Endothelial cell of umbilical vein (primary cell): ENCODE data around the gene TENT4B. TPM values are rescaled to one million over a fixed set of nuclear protein-coding genes. Genes with fewer than 3 reads are reported as not detected.

Experiments
- BruUV-seq: library from RNA; stranded (reverse); fragments of 400-500 nt; replicated peaks from 2 replicates; lab custom pipeline; 2021; lab: Mats Ljungman, UMichigan
- CTCF ChIA-PET: fragments of 300-600, 350-600 bp; sonication (Branson Sonifier 250); formaldehyde crosslinking; loops from one replicate; lab custom pipeline; 2021; ENCODE audit warnings: antibody characterized with exemption, inconsistent platforms; lab: Charles Lee
- POLR2A ChIA-PET: fragments of 300-600, 350-600 bp; sonication (Branson Sonifier 250); formaldehyde crosslinking; loops from one replicate; lab custom pipeline; 2021; ENCODE audit warnings: antibody characterized with exemption, inconsistent platforms; lab: Charles Lee
- DNase-seq: peaks from one replicate; pipeline ENCODE4 v3.0.0-alpha.2; 2011; ENCODE audit warnings: low read depth, low spot score
- FAIRE-seq: peaks from 2 replicates; lab custom pipeline; 2011; peaks lifted over from hg19 to GRCh38; lab: Jason Lieb, UNC
- H2AFZ ChIP-seq: 2 replicates; pipeline ENCODE4 v1.6.0; 2012; ENCODE audit warnings: low read depth, low read length, control low read depth, inconsistent platforms
- H3K27ac ChIP-seq: 2 replicates; pipeline ENCODE4 v1.5.1; 2011; ENCODE audit warnings: low read depth, mild to moderate bottlenecking, control low read depth, low read length, moderate library complexity; ENCODE audit not compliant: insufficient read depth
- H3K27me3 ChIP-seq, 2 experiments: 2 replicates each; pipeline versions ENCODE4 v1.6.0 to v1.6.1; 2011; ENCODE audit warnings: low read length in 2 of 2, mixed read lengths in 1 of 2; ENCODE audit not compliant: control insufficient read depth in 2 of 2, insufficient read depth in 2 of 2
- H3K36me3 ChIP-seq, 2 experiments: 2 replicates in 1 of 2; 3 replicates in 1 of 2; pipeline ENCODE4 v1.5.1; 2011; ENCODE audit warnings: low read length in 2 of 2, mild to moderate bottlenecking in 1 of 2, moderate library complexity in 1 of 2; ENCODE audit not compliant: control insufficient read depth in 2 of 2, insufficient read depth in 2 of 2; ENCODE audit errors: extremely low read depth in 1 of 2
- H3K4me1 ChIP-seq: 3 replicates; pipeline ENCODE4 v1.5.1; 2011; ENCODE audit warnings: mild to moderate bottlenecking, low read length; ENCODE audit not compliant: control insufficient read depth, insufficient read depth; ENCODE audit errors: extremely low read depth
- H3K4me2 ChIP-seq: 2 replicates; pipeline ENCODE4 v1.6.1; 2011; ENCODE audit warnings: low read length, control low read depth, mixed read lengths; ENCODE audit not compliant: insufficient read depth
- H3K4me3 ChIP-seq, 3 experiments: fragments of 200-600 bp in 1 of 3; sonication (generic), shearing (Covaris generic) in 1 of 3; replicated peaks in 1 of 3; 2 replicates each; pipeline ENCODE4 v1.5.1; 2011 to 2016; ENCODE audit warnings: control low read depth in 3 of 3, low read length in 3 of 3, mild to moderate bottlenecking in 2 of 3, inconsistent platforms in 1 of 3, low read depth in 1 of 3, moderate library complexity in 1 of 3; ENCODE audit not compliant: insufficient read depth in 1 of 3
- H3K79me2 ChIP-seq: 2 replicates; pipeline ENCODE4 v1.6.0; 2012; ENCODE audit warnings: low read length, inconsistent platforms; ENCODE audit not compliant: control insufficient read depth, insufficient read depth
- H3K9ac ChIP-seq: replicated peaks from 2 replicates; pipeline ENCODE3; 2011; ENCODE audit warnings: low read length, control low read depth; ENCODE audit not compliant: insufficient read depth; ENCODE audit errors: extremely low read depth
- H3K9me1 ChIP-seq: replicated peaks from 3 replicates; pipeline ENCODE4 v1.6.0; 2011; ENCODE audit warnings: mild to moderate bottlenecking, low read length; ENCODE audit not compliant: control insufficient read depth, insufficient read depth; ENCODE audit errors: extremely low read depth
- H3K9me3 ChIP-seq: replicated peaks from 2 replicates; pipeline ENCODE4 v1.5.1; 2012; ENCODE audit warnings: low read length, inconsistent platforms; ENCODE audit not compliant: control insufficient read depth, insufficient read depth
- H4K20me1 ChIP-seq: replicated peaks from 2 replicates; pipeline ENCODE3; 2011; ENCODE audit warnings: mild to moderate bottlenecking, low read length; ENCODE audit not compliant: control insufficient read depth, insufficient read depth; ENCODE audit errors: extremely low read depth
- EZH2 ChIP-seq: IDR thresholded peaks from 2 replicates; pipeline ENCODE4 v1.6.1; 2012; ENCODE audit warnings: borderline replicate concordance, low read depth, mild to moderate bottlenecking, moderate library complexity, low read length, inconsistent platforms; ENCODE audit not compliant: severe bottlenecking
- FOS ChIP-seq: IDR thresholded peaks from 2 replicates; pipeline ENCODE4 v1.6.1; 2011; ENCODE audit warnings: mild to moderate bottlenecking, low read length, moderate library complexity, borderline replicate concordance; ENCODE audit not compliant: insufficient read depth
- GATA2 ChIP-seq: IDR thresholded peaks from 2 replicates; pipeline ENCODE4 v1.7.0; 2011; ENCODE audit warnings: low read depth, mild to moderate bottlenecking, moderate library complexity, mixed read lengths, low read length; ENCODE audit not compliant: insufficient read length, insufficient read depth
- JUN ChIP-seq: IDR thresholded peaks from 2 replicates; pipeline ENCODE4 v1.6.1; 2011; ENCODE audit warnings: borderline replicate concordance, low read depth; ENCODE audit not compliant: insufficient read length, insufficient read depth
- MAX ChIP-seq: IDR thresholded peaks from 2 replicates; pipeline ENCODE4 v1.6.1; 2011; ENCODE audit not compliant: insufficient read depth, insufficient read length
- MYC ChIP-seq: IDR thresholded peaks from one replicate; pipeline ENCODE4 v1.6.1; 2011; ENCODE audit warnings: mild to moderate bottlenecking, low read depth, low read length
- POLR2A ChIP-seq: IDR thresholded peaks from 2 replicates; pipeline ENCODE4 v1.6.1; 2012; ENCODE audit warnings: low read depth, mild to moderate bottlenecking, control low read depth, low read length
- POLR2AphosphoS5 ChIP-seq: IDR thresholded peaks from 2 replicates; pipeline ENCODE4 v1.6.1; 2012; ENCODE audit warnings: low read depth, mild to moderate bottlenecking, control low read depth, low read length, moderate library complexity; ENCODE audit not compliant: insufficient read depth
- dilution Hi-C: fragments of 300-500 bp; cut with MboI; formaldehyde crosslinking; loops from one replicate; pipeline ENCODE4 v1.15.0; 2019; ENCODE audit warnings: low sequenced_read_pairs; ENCODE audit not compliant: extremely low pct_ligation_motif_present
- intact Hi-C: fragments of 100-400 bp; cut with micrococcal nuclease; formaldehyde crosslinking; loops from one replicate; pipeline ENCODE4 v1.10.0; 2022
- polyA plus RNA-seq, 4 experiments: library from polyadenylated mRNA; depleted of rRNA in 3 of 4; stranded (reverse) in 3 of 4; unstranded in 1 of 4; fragments of >200 nt; gene quantifications; 2 replicates each; pipeline versions ENCODE4 v1.2.1 to v1.2.3, GENCODE V29; 2011 to 2012; ENCODE audit warnings: missing spikeins in 1 of 4
- total RNA-seq: library from RNA; stranded (reverse); gene quantifications from 2 replicates; pipeline ENCODE4 v1.2.3, GENCODE V29; 2021
- TF ChIP-seq, protein P1 (sequence below), 2 donors: IDR thresholded peaks; 1 replicate in 1 of 2; 2 replicates in 1 of 2; pipeline ENCODE4 v1.5.1; 2011; ENCODE audit warnings: low read length in 2 of 2, mild to moderate bottlenecking in 2 of 2, moderate library complexity in 2 of 2, control low read depth in 1 of 2, inconsistent platforms in 1 of 2, low read depth in 1 of 2; ENCODE audit not compliant: insufficient read depth in 1 of 2; ENCODE audit errors: extremely low read depth in 1 of 2

TENT4B gene
- total and polyA plus RNA-seq, 2 donors (not counting 3 experiments of a cell fraction or from before 2014, with no cell fraction given) = 4.2 to 13.1 TPM

GRCh38 chr16:50153596-50154419 lies 702 bp downstream of the TENT4B start:
- H3K4me3 ChIP-seq = peak overlapping the region; percentile 51 to 93 (median 73)
- CTCF ChIA-PET = interaction anchor here (4.9 kb wide), 1 partner anchor 56 kb away, joined by 34 read pairs; no protein-coding TSS in a partner anchor
- no peaks in the 10 kb centered on the region for H3K9me1 ChIP-seq

More at GRCh38 chr16:50153596-50154419, 702 bp downstream of the TENT4B start:
- dilution Hi-C loops = no loop called here
- Histone ChIP-seq H3K36me3 (no peaks in the 10 kb centered on the region), H4K20me1 (peaks cover 2% of the 10 kb centered on the region), H3K9ac (peak overlapping the region; percentile 72), H3K27ac (peak overlapping the region; percentile 55), H2AFZ (peak overlapping the region; percentile 65), H3K4me1 (peaks cover 17% of the 10 kb centered on the region), H3K4me2 (peak overlapping the region; percentile 78), H3K27me3 (no peaks in the 10 kb centered on the region), H3K79me2 (peaks cover 52% of the 10 kb centered on the region), H3K9me3 (no peaks in the 10 kb centered on the region)
- FAIRE-seq (peak; percentile 46), DNase-seq (peak; percentile 28)
- BruUV-seq = no TSS peak
- TF ChIP-seq POLR2A (no peak), GATA2 (no peak), MYC (no peak), POLR2AphosphoS5 (no peak), EZH2 (no peak), FOS (no peak), MAX (no peak), JUN (no peak)
- TF ChIP-seq, protein P1, sequence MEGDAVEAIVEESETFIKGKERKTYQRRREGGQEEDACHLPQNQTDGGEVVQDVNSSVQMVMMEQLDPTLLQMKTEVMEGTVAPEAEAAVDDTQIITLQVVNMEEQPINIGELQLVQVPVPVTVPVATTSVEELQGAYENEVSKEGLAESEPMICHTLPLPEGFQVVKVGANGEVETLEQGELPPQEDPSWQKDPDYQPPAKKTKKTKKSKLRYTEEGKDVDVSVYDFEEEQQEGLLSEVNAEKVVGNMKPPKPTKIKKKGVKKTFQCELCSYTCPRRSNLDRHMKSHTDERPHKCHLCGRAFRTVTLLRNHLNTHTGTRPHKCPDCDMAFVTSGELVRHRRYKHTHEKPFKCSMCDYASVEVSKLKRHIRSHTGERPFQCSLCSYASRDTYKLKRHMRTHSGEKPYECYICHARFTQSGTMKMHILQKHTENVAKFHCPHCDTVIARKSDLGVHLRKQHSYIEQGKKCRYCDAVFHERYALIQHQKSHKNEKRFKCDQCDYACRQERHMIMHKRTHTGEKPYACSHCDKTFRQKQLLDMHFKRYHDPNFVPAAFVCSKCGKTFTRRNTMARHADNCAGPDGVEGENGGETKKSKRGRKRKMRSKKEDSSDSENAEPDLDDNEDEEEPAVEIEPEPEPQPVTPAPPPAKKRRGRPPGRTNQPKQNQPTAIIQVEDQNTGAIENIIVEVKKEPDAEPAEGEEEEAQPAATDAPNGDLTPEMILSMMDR (IDR thresholded peaks at IDR 0.05; ENCODE audit: extremely low read depth in 1 of 2, insufficient read depth in 1 of 2, low read depth in 1 of 2, low read length in 2 of 2) = no peak
- POLR2A ChIA-PET = no interaction called here
- intact Hi-C loops = loop anchor here (2.0 to 10.0 kb wide), 5 partner anchors 29 to 591 kb away; partner anchors contain the start of genes BRD7, CNEP1R1 and CYLD
